Amniotic epithelial cell (primary cell): ENCODE results near the gene APCDD1L.
"Not testable (repeated sequence)": the region's sequence is repeated elsewhere in the genome, so short reads cannot be mapped to it uniquely, and the experiment has no call there.

Experiments
- DNase-seq: peaks from one replicate; pipeline ENCODE4 v3.0.0-alpha.2; 2010; ENCODE audit warnings: low read depth

APCDD1L gene

GRCh38 chr20:58545565-58546415 is 30.6 kb upstream of the APCDD1L start:
- DNase-seq = no peak

- no peak for DNase-seq
Measured at GRCh38 chr20:58544891-58545290, 29.7 kb upstream of the APCDD1L start.

GRCh38 chr20:58544286-58544685 is 29.1 kb upstream of the APCDD1L start:
- DNase-seq = no peak

- no peak for DNase-seq
Measured at GRCh38 chr20:58543274-58543673, 28.1 kb upstream of the APCDD1L start.

- DNase-seq = no peak
Measured at GRCh38 chr20:58542411-58543095, 27.4 kb upstream of the APCDD1L start.

- DNase-seq = not testable (repeated sequence)
Measured at GRCh38 chr20:58542034-58542410, 26.8 kb upstream of the APCDD1L start.

- DNase-seq = no peak
Measured at GRCh38 chr20:58538752-58539151, 23.6 kb upstream of the APCDD1L start.

GRCh38 chr20:58537831-58538230 is 22.6 kb upstream of the APCDD1L start:
- no peak for DNase-seq

GRCh38 chr20:58536289-58536688 is 21.1 kb upstream of the APCDD1L start:
- DNase-seq = no peak

- no peak for DNase-seq
Measured at GRCh38 chr20:58531657-58532056, 16.5 kb upstream of the APCDD1L start.

- no peak for DNase-seq
Measured at GRCh38 chr20:58531063-58531462, 15.9 kb upstream of the APCDD1L start.

- no peak for DNase-seq
Measured at GRCh38 chr20:58528412-58528811, 13.2 kb upstream of the APCDD1L start.

- no peak for DNase-seq
Measured at GRCh38 chr20:58526411-58526810, 11.2 kb upstream of the APCDD1L start.

GRCh38 chr20:58524814-58525213 is 9.6 kb upstream of the APCDD1L start:
- peak; percentile 85 for DNase-seq

- DNase-seq = peak; percentile 77
Measured at GRCh38 chr20:58523971-58524315, 8.7 kb upstream of the APCDD1L start.

GRCh38 chr20:58523072-58523970 is 8.1 kb upstream of the APCDD1L start:
- peak; percentile 87 for DNase-seq

- DNase-seq = no peak
Measured at GRCh38 chr20:58522666-58523065, 7.5 kb upstream of the APCDD1L start.

- no peak for DNase-seq
Measured at GRCh38 chr20:58521763-58522162, 6.6 kb upstream of the APCDD1L start.

- DNase-seq = no peak
Measured at GRCh38 chr20:58519940-58520712, 4.9 kb upstream of the APCDD1L start.

GRCh38 chr20:58518896-58519593 is 3.8 kb upstream of the APCDD1L start:
- no peak for DNase-seq

GRCh38 chr20:58518387-58518786 is 3.2 kb upstream of the APCDD1L start:
- no peak for DNase-seq
